GM19023 (cell line): ENCODE measurements around the gene THOP1.
A peak's percentile ranks its signal among the peaks of the same experiment; 100 is the strongest.
"Not testable (repeated sequence)": the region's sequence is repeated elsewhere in the genome, so short reads cannot be mapped to it uniquely, and the experiment has no call there.

Experiments used
- ATAC-seq: cut with Tn5 transposase; IDR thresholded peaks from one replicate; pipeline ENCODE4 v1.9.1; 2021; ENCODE audit warnings: mild to moderate bottlenecking, moderate library complexity; ENCODE audit not compliant: unreplicated experiment

THOP1 gene

DNA sequence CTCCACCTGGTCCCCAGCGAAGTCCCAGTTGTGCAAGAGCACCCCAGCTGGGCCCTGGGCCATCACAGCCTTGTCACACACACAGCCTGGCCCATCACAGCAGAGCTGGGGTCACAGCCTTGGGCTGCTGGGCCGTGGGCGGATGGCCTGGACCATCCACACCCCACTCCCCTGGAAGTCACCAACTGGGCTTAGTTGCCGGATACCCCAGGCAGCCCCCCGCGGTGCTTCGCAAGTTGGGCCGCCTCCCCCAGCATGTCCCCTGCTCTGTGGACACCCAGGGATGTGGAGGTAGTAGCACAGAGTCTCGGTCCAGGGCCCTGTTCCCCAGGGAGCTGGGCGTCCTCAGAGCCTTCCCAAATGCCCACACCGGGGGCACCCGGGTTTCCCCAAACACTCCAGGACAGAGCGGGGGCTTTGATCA is 29.9 kb downstream of the THOP1 start:
- ATAC-seq: no peak

DNA sequence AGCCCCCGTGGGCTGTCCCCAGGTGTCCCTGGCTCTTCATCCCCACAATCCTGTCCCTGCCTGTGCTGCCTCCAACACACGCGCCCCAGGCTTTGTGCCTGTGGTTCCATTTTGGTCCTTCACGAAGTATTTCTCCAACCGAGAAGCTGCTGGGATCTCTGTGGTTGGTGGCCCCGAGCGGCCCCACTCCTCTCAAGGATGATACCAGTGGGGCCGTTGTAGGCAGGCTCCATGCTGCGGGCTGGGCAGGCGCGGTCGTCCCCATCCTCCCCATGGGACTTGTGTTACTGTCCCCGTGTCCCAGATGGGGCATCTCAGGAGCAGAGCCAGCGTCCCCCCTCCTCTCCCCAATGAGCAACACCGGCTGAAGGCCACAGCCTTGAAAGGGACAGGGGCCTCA is 30.6 kb downstream of the THOP1 start:
- no peak for ATAC-seq

DNA sequence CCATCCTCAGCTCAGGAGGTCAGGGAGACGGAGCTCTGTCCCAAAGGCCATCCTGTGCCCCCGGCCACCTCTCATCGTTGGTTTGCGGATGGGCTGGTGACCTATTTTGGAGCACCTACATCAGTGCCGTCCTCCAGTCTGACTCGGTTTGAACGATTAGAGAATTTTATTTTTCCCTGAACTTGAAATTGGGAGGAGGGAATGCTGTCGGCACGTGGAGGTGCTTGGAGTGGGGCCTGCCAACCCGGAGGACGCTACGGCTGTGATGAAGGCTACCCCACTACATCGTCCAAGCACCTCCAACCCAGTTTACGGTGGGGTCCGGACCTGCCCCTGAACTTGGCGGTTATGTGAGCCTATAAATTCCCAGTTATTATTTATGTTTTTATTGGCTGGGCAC is 31.3 kb downstream of the THOP1 start:
- no peak for ATAC-seq

DNA sequence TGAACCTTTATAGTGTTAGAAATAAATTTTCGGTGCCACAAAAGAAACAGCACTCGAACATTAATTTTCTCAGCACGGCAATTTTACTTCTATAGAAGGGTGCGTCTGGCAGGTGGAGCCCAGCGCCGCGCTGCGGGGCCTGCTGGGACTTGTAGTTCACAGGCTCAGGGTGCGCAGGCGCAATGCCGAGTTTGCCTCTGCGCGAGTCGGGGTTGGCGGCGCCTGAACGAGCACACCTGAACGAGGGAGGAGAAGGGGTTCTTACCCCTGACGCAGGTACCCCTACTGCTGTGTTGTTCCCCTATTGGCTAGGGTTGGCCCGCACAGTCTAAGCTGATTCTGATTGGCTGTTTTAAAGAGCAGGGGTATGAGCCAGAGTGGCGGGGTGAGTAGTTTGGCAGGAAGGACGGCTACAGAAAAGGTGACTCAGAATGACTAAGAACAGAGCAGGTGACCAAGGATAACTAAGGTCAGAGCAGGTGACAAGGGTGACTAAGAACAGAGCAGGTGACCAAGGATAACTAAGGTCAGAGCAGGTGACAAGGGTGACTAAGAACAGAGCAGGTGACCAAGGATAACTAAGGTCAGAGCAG is 32.0 kb downstream of the THOP1 start:
- ATAC-seq: not testable (repeated sequence)

DNA sequence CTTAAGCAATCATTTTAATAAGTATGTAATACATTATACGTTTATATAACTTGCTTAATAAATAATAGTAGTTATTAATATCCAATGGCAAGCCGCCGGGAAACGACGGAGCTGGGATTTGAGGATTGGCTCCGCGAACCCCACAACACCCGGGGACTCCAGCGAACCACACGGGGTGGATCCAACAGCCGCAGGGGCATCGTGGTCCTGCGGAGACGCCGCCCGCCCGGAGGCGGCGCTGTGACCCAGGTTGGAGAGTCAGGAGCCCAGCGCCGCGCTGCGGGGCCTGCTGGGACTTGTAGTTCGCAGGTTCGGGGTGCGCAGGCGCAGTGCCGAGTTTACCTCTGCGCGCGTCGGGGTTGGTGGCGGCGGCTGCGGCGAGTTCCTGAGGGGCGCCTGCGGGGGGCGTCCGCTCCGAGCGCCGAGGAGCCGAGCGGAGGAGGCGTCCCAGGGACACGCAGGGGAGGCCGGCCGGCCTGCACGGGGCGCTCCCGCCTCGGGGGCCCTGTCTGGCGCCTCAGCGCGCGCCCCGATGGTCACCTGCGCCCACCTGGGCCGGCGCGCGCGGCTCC is 34.3 kb downstream of the THOP1 start, which contains the start of gene ZNF554:
ZNF554 (plus strand) TSS at position 329 of the 572 bp plus-strand sequence; CDS start at position 533, 204 bp downstream.
- ATAC-seq: peak; percentile 88

DNA sequence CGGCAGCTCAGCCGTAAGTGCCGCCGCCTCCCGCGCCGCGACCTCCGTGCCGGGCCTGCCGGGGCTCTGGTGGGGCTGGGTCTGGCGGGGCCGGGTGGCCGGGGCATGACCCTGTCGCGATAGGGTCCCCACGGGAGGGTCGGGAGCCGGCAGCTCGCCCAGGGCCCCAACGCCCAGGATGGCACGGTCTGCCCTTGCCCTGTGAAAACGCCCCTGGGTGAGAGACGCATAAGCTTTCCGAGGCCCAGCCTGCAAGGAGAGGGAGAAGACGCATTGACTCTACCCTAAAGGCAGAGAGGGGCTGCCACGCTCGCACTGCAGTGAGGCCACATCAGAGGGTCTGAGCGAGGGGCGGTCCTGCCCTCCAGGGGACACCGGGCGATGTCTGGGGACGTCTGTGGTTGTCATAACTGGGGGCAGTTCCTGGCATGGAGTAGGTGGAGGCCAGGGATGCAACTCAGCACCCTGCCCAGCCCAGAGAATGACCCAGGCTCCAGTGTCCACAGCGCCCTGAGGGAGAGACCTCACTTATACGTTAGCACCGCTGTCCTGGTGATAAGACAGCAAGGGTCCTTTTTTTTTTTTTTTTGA is 34.9 kb downstream of the THOP1 start:
- no peak for ATAC-seq

DNA sequence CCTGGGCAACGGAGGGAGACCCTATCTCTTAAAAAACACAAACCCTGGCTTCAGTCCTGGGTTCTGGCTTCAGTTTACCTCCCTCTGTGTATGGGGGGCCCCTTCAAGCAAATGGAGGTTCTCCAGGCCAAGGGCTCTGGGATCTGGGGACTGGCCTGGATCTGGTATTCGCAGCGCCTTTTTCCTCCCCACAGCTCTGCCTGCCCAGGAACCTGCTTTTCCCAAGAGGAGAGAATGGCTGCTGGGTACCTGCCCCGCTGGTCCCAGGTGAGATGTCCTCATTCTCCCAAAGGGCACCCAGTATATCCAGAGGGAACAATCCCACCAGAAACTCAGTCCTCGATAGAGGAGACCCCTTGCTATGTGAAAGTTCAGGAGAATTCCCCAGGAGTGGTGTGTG is 37.5 kb downstream of the THOP1 start:
- no peak for ATAC-seq

DNA sequence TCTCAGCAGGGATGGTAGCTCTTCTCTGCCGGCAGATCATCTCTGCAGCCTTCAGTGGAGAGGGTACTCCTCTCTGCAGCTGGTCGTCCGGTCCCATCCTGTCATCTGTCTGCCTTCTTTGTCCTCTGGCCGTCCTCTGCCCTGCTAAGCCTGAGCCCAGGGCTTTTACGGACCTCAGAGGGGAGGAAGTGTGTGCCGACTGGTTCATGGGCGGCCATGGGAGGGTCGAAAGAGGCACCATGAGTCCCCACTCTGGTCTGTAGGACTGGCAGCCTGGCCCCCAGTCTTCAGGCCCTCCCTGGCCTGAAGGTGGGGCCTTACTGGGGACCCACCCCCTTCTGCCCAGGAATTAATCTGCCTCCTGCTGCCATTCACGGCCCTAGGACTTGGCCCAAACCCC is 38.3 kb downstream of the THOP1 start:
- ATAC-seq: no peak

DNA sequence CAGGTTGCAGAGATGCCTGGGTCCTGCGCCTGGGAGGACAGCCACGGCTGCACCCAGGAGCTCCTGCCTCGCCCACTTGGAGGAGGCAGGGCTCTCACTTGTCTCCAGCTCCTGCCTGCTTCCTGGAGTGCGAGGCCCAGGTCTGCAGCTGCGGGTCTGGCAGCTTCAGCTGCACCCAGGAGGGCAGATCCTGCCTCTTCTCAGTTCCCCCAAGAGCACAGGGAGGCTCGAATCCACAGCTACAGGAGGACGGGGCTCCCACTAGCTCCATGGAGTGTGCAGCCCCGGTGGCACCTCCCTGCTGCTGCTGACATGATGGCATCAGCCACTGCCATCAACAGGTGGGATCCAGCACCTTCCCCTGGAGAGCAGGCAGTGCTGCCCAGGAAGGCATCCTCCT is 38.8 kb downstream of the THOP1 start:
- no peak for ATAC-seq

DNA sequence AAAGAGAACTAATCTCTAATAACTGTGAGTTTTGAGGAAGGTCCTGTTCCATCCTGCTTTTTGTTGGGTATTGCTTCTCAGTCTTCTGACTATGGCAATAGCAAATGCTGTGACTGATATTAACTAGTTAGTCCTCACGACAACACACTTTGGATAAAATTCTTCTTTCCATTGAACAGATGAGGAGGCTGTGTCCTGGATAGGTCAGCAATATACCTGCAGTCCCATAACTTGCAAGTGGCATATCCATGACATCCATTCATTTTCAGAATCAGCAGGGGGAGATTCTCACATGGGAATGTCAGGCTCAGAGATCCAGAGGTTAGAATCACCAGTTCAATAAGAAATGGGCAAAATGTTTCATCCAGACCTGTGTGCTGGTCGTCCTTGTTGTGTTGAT is 41.7 kb downstream of the THOP1 start:
- no peak for ATAC-seq

DNA sequence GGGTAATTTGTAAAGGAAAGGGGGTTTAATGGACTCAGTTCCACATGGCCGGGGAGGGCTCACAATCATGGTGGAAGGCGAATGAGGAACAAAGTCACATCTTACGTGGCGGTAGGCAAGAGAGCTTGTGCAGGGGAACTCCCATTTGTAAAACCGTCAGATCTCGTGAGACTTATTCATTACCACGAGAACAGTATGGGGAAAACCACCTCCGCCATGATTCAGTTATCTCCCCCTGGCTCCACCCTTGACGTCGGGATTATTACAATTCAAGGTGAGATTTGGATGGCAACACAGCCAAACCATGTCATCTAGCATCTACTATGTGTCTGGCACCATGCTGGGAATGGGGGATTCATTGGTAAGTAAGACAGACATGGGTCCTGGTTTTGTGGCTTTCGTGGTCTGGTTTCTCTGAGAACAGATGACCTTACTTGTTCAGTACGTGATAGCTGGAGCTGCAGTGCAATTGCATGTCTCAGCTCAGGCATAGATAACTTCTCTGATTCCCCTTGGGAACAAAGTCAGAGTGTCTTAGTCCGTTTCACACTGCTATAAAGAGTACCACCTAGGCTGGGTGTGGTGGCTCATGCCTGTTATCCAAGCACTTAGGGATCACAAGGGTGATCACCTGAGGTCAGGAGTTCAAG is 42.7 kb downstream of the THOP1 start:
- no peak for ATAC-seq

DNA sequence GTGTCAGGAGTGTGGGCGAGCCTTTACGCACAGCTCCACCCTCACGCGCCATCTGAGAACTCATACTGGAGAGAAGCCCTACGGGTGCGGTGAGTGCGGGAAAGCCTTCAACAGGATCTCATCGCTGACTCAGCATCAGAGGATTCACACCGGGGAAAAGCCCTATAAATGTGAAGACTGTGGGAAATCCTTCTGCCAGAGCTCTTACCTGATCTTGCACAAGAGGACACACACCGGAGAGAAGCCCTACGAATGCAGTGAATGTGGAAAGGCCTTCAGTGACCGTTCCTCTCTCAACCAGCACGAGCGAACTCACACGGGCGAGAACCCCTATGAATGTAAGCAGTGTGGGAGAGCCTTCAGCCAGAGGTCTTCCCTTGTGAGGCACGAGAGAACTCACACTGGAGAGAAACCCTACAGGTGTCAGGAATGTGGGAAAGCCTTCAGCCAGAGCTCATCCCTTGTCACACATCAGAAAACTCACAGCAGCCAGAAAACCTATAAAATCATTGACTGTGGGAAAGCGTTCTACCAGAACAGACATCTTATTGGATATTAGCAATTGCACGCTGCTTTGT is 49.1 kb downstream of the THOP1 start:
- no peak for ATAC-seq

DNA sequence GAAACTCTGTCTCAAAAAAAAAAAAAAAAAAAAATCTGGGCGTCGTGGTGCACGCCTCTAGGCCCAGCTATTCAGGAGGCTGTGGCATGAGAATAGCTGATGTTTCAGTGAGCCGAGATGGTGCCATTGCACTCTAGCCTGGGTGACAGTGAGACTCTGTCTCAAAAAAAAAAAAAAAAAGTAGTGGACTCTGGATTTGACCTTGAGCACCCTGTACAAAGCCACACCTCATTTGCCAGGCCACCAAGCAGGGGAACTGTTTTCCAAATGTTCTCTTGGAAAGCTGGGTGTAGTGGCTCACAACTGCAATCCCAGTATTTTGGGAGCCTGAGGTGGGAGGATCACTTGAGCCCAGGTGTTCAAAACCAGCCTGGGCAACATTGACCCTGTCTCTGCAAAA is 52.1 kb downstream of the THOP1 start:
- no peak for ATAC-seq

DNA sequence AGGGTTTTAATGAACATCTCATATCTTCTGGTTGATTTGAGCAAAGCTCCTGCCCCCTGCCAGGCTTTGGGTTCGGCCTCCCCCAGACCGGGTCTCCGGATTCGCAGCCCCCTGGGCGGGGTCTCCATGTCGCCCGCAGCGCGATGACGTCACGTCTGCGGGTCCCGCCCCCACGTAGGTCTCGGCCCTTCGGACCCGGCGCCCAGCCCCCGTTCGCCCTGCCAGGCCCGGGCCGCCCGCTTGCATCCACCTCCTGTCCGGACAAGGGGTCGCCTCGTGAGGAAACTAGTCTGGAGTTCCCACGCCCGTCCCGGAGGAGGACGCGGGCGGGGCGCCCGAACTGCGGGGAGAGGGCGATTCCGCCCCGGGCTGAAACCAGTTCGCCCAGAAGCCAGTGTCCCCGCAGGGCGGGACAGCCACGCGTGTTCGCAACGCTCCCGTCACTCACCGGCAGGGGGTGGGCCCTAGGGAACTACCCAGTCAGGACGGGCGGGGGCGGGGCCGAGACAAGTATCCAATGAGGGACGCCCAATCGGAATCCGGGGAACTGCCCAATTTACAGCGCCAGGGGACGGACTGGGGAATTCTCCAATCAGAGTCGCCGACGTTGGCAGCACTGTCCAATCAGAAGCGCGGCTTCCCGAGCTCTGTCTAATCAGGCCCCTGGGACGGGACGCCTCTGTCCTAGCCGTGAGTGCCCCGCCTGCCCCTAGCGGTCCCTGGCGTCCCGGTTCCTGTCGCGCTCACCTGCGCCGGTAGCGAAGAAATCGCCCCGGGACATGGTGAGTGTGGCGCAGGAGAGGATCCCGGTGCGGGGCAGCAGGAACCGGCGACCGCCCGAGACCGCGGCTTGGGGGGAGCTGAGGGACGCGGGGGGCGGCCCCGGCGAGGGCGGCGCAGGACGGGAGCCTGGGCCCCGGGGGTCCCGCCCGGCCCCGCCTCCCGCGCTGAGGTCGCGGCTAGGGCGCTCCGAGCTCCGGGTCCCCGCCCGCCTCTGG is 55.8 kb downstream of the THOP1 start, which contains the start of gene ZNF555:
ZNF555 (plus strand) TSS at position 682 of the 998 bp plus-strand sequence; CDS start at position 780, 98 bp downstream.
- ATAC-seq: peak; percentile 95

DNA sequence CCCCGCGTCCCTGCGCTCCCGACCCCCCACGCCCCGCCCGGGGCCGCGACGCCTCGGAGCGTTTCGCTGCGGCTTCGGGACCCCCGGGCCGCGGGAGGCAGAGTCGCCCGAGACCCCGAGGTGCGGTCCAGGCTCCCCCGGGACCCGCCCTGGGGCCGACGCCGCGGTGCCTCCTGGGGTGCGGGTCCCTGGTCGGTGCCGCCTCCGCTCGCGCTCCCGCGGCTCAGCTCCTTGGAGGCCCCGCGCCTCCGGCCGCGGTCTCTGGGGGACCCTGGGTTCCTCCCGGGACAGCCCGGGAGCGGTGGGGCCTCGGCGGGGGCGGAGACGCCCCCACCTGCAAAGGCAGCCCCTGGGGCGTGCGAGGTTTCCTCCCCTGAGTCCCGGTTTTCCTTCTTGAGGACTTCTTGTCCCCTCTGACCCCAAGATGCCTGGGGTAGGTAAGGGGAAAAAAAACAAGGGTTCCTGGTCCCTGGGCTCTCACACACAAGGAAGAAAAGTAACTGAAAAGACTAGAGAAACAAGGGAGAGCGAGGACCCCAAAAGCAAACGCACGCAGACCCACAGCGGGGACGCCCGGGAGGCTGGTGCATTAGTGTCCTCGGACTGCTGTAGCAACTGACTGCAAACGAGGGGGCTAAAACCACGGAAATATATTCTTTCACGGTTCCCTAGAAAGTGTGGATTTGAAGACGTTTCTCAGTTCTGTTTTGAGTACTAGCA is 56.7 kb downstream of the THOP1 start:
- ATAC-seq: no peak

DNA sequence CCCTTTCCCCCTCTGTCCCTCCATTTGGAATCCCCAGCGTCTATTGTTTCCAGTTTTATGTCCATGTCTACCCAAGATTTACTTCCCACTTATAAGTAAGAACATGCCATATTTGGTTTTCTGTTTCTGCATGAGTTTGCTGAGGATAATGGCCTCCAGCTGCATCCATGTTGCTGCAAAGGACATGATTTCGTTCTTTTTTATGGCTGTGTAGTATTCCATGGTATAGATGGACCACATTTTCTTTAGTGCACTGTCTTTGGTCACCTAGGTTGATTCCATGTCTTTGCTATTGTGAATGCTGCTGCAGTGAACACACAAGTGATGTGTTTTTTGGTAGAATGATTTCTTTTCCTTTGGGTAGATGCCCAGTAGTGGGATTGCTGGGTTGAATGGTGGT is 59.8 kb downstream of the THOP1 start:
- no peak for ATAC-seq

DNA sequence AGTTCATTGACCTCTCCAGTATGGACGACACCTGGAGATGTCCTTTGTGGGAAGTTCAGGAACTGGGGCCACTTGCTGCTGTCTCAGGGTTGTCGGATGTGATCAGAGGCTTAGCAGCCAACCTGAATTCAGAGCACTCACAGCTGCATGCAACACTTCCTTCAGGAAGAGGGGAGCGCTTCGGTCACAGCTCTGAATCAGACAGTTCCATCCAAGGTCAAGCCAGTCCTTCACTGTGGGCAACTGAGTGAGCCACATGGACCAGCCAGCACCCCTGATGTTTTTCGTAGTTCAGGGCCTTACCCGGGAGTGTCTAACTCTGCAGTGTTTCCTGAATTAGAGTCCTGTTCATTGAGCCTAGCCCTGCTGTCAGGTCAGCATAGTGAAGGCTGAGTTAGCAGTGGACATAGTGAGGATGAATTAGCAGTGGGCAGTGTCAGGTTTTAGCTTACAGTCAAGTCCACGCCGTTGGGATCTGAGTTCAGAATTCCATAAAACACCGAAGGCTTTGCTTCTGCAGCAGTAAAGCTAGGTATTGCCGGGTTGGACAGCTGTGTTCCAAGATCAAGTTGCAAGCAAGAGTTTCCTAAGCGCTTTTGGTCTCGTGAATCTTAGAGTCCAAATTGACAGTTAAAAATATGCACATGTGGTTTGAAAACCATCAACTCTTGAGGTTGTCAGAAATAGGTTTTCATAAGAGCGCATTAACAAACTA is 61.0 kb downstream of the THOP1 start:
- no peak for ATAC-seq

DNA sequence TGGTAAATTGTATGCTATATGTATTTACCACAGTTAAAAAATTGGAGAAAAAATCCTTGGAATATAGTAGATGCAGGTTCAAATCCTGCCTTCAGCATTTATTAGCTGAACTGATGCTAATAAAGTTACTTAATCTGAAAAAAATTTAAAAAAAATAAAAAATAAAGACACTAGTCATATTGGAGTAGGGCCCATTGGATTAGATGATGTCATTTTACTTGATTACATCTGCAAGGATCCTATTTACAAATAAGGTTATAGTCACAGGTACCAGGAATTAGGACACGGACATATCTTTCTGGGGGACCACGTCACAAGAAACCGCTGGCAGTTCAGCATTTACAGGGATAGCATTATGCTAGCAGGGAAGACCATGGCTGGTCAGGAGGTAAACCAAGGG is 62.2 kb downstream of the THOP1 start:
- no peak for ATAC-seq

DNA sequence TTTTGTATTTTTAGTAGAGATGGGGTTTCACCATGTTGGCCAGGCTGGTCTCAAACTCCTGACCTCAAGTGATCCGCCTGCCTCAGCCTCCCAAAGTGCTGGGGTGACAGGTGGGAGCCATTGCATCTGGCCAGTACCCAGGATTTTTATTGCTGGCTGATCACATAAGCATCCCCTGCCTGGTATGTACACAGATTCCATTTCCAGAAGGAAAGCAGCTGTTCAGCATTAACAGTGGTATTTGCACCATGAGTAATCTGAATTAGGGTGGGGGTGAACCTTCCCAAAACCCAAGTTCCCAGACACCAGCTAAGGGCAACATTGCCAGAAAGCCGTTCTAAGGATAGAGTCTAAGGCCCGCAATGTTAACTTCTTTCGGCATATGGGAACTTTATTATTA is 63.3 kb downstream of the THOP1 start:
- no peak for ATAC-seq
